HG03064 (cell line): ENCODE data around the gene TENT5C.

ENCODE experiments used
- ATAC-seq: cut with Tn5 transposase; IDR thresholded peaks from one replicate; pipeline ENCODE4 v1.9.1; 2021; ENCODE audit warnings: low read depth; ENCODE audit not compliant: unreplicated experiment

The TENT5C gene

DNA sequence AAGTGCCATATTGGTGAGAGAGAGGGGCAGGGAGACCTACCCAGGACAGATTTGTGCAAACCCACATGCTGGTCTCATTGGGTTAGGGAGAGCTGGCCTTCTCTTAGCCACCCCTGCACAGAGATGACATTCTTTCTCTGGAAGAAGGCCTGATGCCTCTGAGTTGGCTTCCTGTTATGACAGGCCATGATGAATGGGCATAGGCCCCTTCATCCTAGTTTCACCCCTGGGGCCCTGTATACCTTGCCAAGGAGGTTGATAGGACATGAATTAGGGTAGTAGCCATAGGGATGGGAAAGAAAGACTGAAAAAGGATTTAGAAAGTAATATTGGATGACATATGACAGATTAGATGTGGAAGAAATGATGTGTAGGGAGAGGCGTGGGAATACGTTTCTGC, 46.6 kb downstream of the TENT5C start:
- ATAC-seq: no peak

DNA sequence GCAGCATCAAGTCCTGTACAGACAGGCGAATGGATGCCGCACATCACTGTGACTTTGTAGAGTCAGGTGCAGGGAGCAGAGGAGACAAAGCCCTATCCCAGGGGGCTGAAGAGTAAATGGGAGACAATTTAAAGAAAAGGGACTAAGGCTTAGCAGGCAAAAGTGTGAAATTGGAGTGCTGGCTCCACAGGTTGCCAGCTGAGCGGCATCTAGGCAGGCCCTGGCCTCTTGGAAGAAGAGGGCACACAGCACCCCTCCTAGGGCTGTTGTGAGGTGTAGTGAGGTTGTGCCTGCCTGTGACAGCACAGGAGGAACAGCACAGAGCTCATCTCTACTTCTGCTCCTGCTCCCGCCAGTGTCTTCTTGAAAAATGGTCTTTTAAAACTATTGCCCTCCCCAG, 47.3 kb downstream of the TENT5C start:
- ATAC-seq: no peak

DNA sequence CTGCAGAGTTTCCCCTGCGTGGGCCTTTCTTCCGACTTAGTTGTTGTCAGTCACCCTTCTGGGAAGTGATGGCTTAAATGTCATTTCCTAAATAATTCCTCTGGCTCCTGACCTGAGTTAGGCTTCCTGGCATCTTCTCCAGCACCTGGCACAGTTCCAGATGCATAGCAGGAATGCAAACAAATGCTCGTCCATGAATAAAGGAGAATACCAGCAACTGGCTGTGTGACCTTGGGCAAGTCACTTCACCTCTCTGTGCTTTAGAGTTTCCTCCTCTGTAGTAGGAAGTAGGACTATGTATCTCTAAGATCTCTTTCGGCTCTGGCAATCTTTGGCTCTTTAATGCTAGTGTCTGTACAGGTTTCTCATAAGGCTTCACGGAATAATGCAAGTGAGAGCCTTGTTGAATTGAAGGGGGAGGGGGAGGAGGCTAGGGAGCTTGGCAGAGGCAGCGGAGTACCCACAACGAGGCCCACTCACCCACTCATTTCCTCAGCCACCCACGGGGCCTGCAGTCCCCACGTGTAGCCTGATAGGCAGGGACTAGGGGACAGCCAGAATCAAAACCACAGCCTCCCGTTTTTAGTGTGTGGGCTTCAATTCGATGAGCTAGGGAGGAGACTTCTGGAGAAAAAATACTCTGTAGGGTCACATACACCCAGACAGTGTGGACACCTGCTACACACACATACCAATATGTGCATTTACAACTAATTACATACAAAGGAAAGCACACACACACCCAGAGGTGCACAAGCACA, 48.1 kb downstream of the TENT5C start:
- ATAC-seq: peak; percentile 16

- peak; percentile 79 for ATAC-seq
These were observed 48.8 kb downstream of the TENT5C start for GRCh38 chr1:117654493-117655219.

DNA sequence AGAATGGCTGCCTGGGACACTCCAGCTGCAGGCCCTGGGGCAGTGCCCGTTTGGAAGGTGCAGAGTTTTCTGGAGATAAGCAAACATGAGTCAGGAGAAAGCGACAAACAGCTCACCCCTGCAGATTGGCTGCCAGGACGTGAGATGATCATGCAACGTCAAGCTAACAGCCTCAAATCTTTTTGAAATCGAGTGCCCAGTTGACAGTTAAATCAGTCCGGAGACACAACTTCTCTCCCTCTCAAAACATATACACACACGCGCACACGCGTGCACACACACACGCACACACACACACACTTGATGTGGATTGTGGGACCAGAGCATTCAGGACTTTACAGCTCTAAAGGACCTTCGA, 49.4 kb downstream of the TENT5C start:
- no peak for ATAC-seq

DNA sequence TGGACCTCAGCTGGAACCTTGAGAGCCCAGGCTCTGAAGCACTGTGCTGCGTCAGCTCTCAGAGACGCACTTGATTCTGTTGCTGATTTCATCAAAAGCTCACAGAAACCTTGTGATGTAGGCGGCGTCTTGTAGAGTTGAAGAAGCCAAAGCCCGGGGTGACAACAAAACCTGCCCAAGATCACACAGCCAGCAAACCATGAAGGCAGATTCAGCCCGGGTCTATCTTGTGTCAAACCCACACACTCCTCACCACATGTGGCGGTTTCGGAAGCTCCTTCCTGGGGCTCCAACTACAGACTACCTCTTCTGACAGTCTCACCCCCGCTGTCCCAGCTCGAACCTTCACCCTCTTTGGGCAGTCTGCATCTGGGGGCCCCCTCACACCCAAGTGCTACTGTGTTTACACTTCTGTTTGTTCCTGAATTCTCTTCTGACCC, 50.4 kb downstream of the TENT5C start:
- peak; percentile 38 for ATAC-seq

- no peak for ATAC-seq
These were observed 51.2 kb downstream of the TENT5C start for GRCh38 chr1:117657031-117657430.

- ATAC-seq: no peak
These were observed 52.3 kb downstream of the TENT5C start for GRCh38 chr1:117657949-117658660.

- ATAC-seq: no peak
These were observed 52.8 kb downstream of the TENT5C start for GRCh38 chr1:117658676-117659075.

GRCh38 chr1:117659550-117660270, 53.9 kb downstream of the TENT5C start:
- no peak for ATAC-seq

GRCh38 chr1:117660271-117660965, 54.6 kb downstream of the TENT5C start:
- ATAC-seq: no peak

DNA sequence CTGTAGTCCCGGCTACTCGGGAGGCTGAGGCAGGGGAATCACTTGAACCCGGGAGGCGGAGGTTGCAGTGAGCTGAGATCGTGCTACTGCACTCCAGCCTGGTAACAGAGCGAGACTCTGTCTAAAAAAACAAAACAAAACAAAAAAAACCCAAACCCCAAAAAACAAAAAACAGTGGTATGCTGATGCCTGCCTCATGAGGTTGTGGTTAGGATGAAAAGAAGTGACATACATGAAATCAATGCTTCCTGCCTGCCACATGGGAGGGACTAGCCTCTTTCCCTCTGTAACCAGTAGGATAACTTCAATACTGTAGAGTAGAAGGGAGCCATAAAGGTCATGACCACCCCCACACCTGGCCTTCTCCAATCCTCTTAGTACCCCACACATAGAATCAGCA, 55.2 kb downstream of the TENT5C start:
- ATAC-seq: no peak

GRCh38 chr1:117662667-117663066, 56.8 kb downstream of the TENT5C start:
- ATAC-seq: no peak

GRCh38 chr1:117663156-117663902, 57.5 kb downstream of the TENT5C start:
- no peak for ATAC-seq

GRCh38 chr1:117664314-117664713, 58.5 kb downstream of the TENT5C start:
- ATAC-seq: peak; percentile 98

GRCh38 chr1:117665556-117666270, 59.9 kb downstream of the TENT5C start:
- ATAC-seq: no peak

GRCh38 chr1:117669572-117669971, 63.7 kb downstream of the TENT5C start:
- ATAC-seq: no peak

- ATAC-seq: no peak
These were observed 65.3 kb downstream of the TENT5C start for GRCh38 chr1:117670976-117671780.
